Mesothelial cell of epicardium (in vitro differentiated cells): Measurements from ENCODE around the gene SH3BGR. TPM values are rescaled to one million over a fixed set of nuclear protein-coding genes. Genes with fewer than 3 reads are reported as not detected.

Experiments used
- DNase-seq, 2 experiments: peaks; one replicate each; pipeline ENCODE4 v3.0.0; 2021; ENCODE audit warnings: low spot score in 2 of 2; ENCODE audit not compliant: unreplicated experiment in 2 of 2
- H3K27ac Mint-ChIP-seq: 2 replicates; pipeline ENCODE4 v1.8.0; 2021; ENCODE audit warnings: mixed read lengths
- H3K27me3 Mint-ChIP-seq: 2 replicates; pipeline ENCODE4 v1.8.0; 2021; ENCODE audit warnings: low read depth, mixed read lengths
- H3K36me3 Mint-ChIP-seq: 2 replicates; pipeline ENCODE4 v1.8.0; 2021; ENCODE audit warnings: mixed read lengths
- H3K4me1 Mint-ChIP-seq: 2 replicates; pipeline ENCODE4 v1.8.0; 2021; ENCODE audit warnings: mixed read lengths
- H3K4me3 Mint-ChIP-seq: 2 replicates; pipeline ENCODE4 v1.8.0; 2021; ENCODE audit warnings: mild to moderate bottlenecking, moderate library complexity, mixed read lengths
- H3K9me3 Mint-ChIP-seq: 2 replicates; pipeline ENCODE4 v1.8.0; 2021; ENCODE audit warnings: mixed read lengths
- CTCF ChIP-seq: fragments of 200-600 bp; sonication (generic); IDR thresholded peaks from one replicate; pipeline ENCODE4 v1.5.0; 2021; ENCODE audit warnings: antibody characterized with exemption; ENCODE audit not compliant: unreplicated experiment
- microRNA-seq: library from miRNA; unstranded; fragments of <30 nt; microRNA quantifications from one replicate; pipeline ENCODE4 v1.2.0, GENCODE V29; 2021; ENCODE audit warnings: inconsistent platforms, mixed read lengths
- total RNA-seq: library from RNA; stranded (reverse); gene quantifications from 3 replicates; pipeline ENCODE4 v1.2.1, GENCODE V29; 2021

The SH3BGR gene
- total RNA-seq, 1 donor from 2014 or later, result 4.6 TPM

GRCh38 chr21:39564200-39564599, 112.4 kb downstream of the SH3BGR start:
- H3K27ac Mint-ChIP-seq, result no peak overlapping the region
- H3K36me3 Mint-ChIP-seq, result no peaks in the 10 kb centered on the region
- no peak overlapping the region for H3K4me3 Mint-ChIP-seq
- H3K27me3 Mint-ChIP-seq, result no peaks in the 10 kb centered on the region
- H3K4me1 Mint-ChIP-seq, result no peaks in the 10 kb centered on the region
- no peak for TF ChIP-seq CTCF
- DNase-seq, result no peak
- H3K9me3 Mint-ChIP-seq, result no peaks in the 10 kb centered on the region

Small RNA genes lying within 50 kb of the gene (microRNA-seq; reads per million reads assigned to microRNA genes)
- gene MIR6508, result 0.88 reads per million

Other genes with a start within 250 kb of the SH3BGR start
- gene BRWD1, start 138.3 kb upstream of the SH3BGR start, total RNA-seq, result 64.6 to 65.9 TPM (median 65.6 TPM) in 3 replicates
- gene HMGN1, start 102.9 kb upstream of the SH3BGR start, total RNA-seq, result 459 to 483 TPM (median 479 TPM) in 3 replicates
- 0.86 to 1.6 TPM (median 1.3 TPM) in 3 replicates for gene LCA5L, start 6.2 kb upstream of the SH3BGR start, total RNA-seq
- gene B3GALT5, start 161.0 kb downstream of the SH3BGR start, total RNA-seq, result 6.4 to 6.9 TPM (median 6.8 TPM) in 3 replicates